A549 treated with CORT108297 at 1 μM for 4 hours (cell line): ENCODE results near the gene ETNPPL. TPM values are rescaled to one million over a fixed set of nuclear protein-coding genes. Genes with fewer than 3 reads are reported as not detected.

Source experiments
- total RNA-seq: library from RNA; stranded (reverse); fragments of 200-300 nt; extraction: Qiagen RNA extraction; gene quantifications from 5 replicates; pipeline ENCODE4 v1.2.3, GENCODE V29; 2022

The ETNPPL gene
- total RNA-seq: 0.08 TPM in 1 of 5 replicates, not detected in the others

GRCh38 chr4:108762559-108763225 is at the start of gene ETNPPL:
ETNPPL (minus strand) TSS chr4:108763053; CDS start chr4:108762898, 155 bp downstream.

Other genes starting within 250 kb of the ETNPPL start
- gene RPL34, start 142.5 kb downstream of the ETNPPL start, total RNA-seq: 865 to 1,010 TPM (median 906 TPM) in 5 replicates
- 91.0 to 117 TPM (median 95.0 TPM) in 5 replicates for gene OSTC, start 112.5 kb downstream of the ETNPPL start, total RNA-seq